ENCODE measurements around the gene MKNK1.

The MKNK1 gene

GRCh38 chr1:46526013-46526690, 77.9 kb downstream of the MKNK1 start:
- DNase-seq (ENCODE audit: low read depth, low spot score), result no peak
- no peak overlapping the region for H3K4me3 ChIP-seq
- H3K9ac ChIP-seq (ENCODE audit: insufficient read length), result no peak overlapping the region
- H3K36me3 ChIP-seq (ENCODE audit: insufficient read depth, low read length), result no peaks in the 10 kb centered on the region
- TF ChIP-seq FOXP2 (optimal IDR thresholded peaks at IDR 0.05; ENCODE audit: control extremely low read depth, extremely low read length, insufficient read depth), result no peak
- no peak for TF ChIP-seq POLR2AphosphoS5 (IDR thresholded peaks at IDR 0.05; ENCODE audit: borderline replicate concordance, low read depth, low read length)
- TF ChIP-seq EZH2 (IDR thresholded peaks at IDR 0.05), result no peak
- H3K27ac ChIP-seq, result no peak overlapping the region
- no peaks in the 10 kb centered on the region for H3K9me3 ChIP-seq (ENCODE audit: low read depth, low read length)

GRCh38 chr1:46525253-46525983, 78.7 kb downstream of the MKNK1 start:
- Histone ChIP-seq H3K27ac (no peak overlapping the region), H3K9ac (ENCODE audit: insufficient read length) (no peak overlapping the region), H3K9me3 (ENCODE audit: low read depth, low read length) (no peaks in the 10 kb centered on the region), H3K4me3 (no peak overlapping the region), H3K36me3 (ENCODE audit: insufficient read depth, low read length) (no peaks in the 10 kb centered on the region)
- no peak for TF ChIP-seq EZH2 (IDR thresholded peaks at IDR 0.05)
- DNase-seq (ENCODE audit: low read depth, low spot score), result no peak

- TF ChIP-seq FOXP2 (optimal IDR thresholded peaks at IDR 0.05; ENCODE audit: control extremely low read depth, extremely low read length, insufficient read depth) (no peak), POLR2AphosphoS5 (IDR thresholded peaks at IDR 0.05; ENCODE audit: borderline replicate concordance, low read depth, low read length) (no peak), EZH2 (IDR thresholded peaks at IDR 0.05) (no peak)
- no peak overlapping the region for H3K27ac ChIP-seq
- DNase-seq (ENCODE audit: low read depth, low spot score), result no peak
- no peak overlapping the region for H3K9ac ChIP-seq (ENCODE audit: insufficient read length)
- H3K36me3 ChIP-seq (ENCODE audit: insufficient read depth, low read length), result no peaks in the 10 kb centered on the region
- H3K4me3 ChIP-seq, result no peak overlapping the region
- H3K9me3 ChIP-seq (ENCODE audit: low read depth, low read length), result no peaks in the 10 kb centered on the region
Measured at GRCh38 chr1:46524843-46525242, 79.2 kb downstream of the MKNK1 start.

GRCh38 chr1:46523496-46524353, 80.3 kb downstream of the MKNK1 start:
- Histone ChIP-seq H3K36me3 (ENCODE audit: insufficient read depth, low read length) (no peaks in the 10 kb centered on the region), H3K4me3 (no peak overlapping the region), H3K9me3 (ENCODE audit: low read depth, low read length) (no peaks in the 10 kb centered on the region), H3K27ac (no peak overlapping the region), H3K9ac (ENCODE audit: insufficient read length) (no peak overlapping the region)
- no peak for TF ChIP-seq POLR2AphosphoS5 (IDR thresholded peaks at IDR 0.05; ENCODE audit: borderline replicate concordance, low read depth, low read length)
- TF ChIP-seq EZH2 (IDR thresholded peaks at IDR 0.05), result no peak
- TF ChIP-seq FOXP2 (optimal IDR thresholded peaks at IDR 0.05; ENCODE audit: control extremely low read depth, extremely low read length, insufficient read depth), result no peak
- DNase-seq (ENCODE audit: low read depth, low spot score), result no peak

- TF ChIP-seq FOXP2 (optimal IDR thresholded peaks at IDR 0.05; ENCODE audit: control extremely low read depth, extremely low read length, insufficient read depth), result no peak
- no peak for TF ChIP-seq POLR2AphosphoS5 (IDR thresholded peaks at IDR 0.05; ENCODE audit: borderline replicate concordance, low read depth, low read length)
- no peak for TF ChIP-seq EZH2 (IDR thresholded peaks at IDR 0.05)
- Histone ChIP-seq H3K36me3 (ENCODE audit: insufficient read depth, low read length) (no peaks in the 10 kb centered on the region), H3K27ac (no peak overlapping the region)
Measured at GRCh38 chr1:46522969-46523320, 81.1 kb downstream of the MKNK1 start.

GRCh38 chr1:46522184-46522968, 81.7 kb downstream of the MKNK1 start:
- no peak overlapping the region for H3K27ac ChIP-seq
- no peaks in the 10 kb centered on the region for H3K36me3 ChIP-seq (ENCODE audit: insufficient read depth, low read length)
- peak; percentile 40 for DNase-seq (ENCODE audit: low read depth, low spot score)
- no peak overlapping the region for H3K4me3 ChIP-seq
- H3K9me3 ChIP-seq (ENCODE audit: low read depth, low read length), result no peaks in the 10 kb centered on the region
- no peak for TF ChIP-seq FOXP2 (optimal IDR thresholded peaks at IDR 0.05; ENCODE audit: control extremely low read depth, extremely low read length, insufficient read depth)
- no peak for TF ChIP-seq POLR2AphosphoS5 (IDR thresholded peaks at IDR 0.05; ENCODE audit: borderline replicate concordance, low read depth, low read length)
- TF ChIP-seq EZH2 (IDR thresholded peaks at IDR 0.05), result no peak
- H3K9ac ChIP-seq (ENCODE audit: insufficient read length), result no peak overlapping the region

More at GRCh38 chr1:46522969-46523320, 81.1 kb downstream of the MKNK1 start:
- Histone ChIP-seq H3K9me3 (ENCODE audit: low read depth, low read length) (no peaks in the 10 kb centered on the region), H3K9ac (ENCODE audit: insufficient read length) (no peak overlapping the region), H3K4me3 (no peak overlapping the region)
- no peak for DNase-seq (ENCODE audit: low read depth, low spot score)

- Histone ChIP-seq H3K36me3 (ENCODE audit: insufficient read depth, low read length) (no peaks in the 10 kb centered on the region), H3K27ac (no peak overlapping the region), H3K4me3 (no peak overlapping the region), H3K9ac (ENCODE audit: insufficient read length) (no peak overlapping the region), H3K9me3 (ENCODE audit: low read depth, low read length) (no peaks in the 10 kb centered on the region)
- TF ChIP-seq EZH2 (IDR thresholded peaks at IDR 0.05), result no peak
- TF ChIP-seq FOXP2 (optimal IDR thresholded peaks at IDR 0.05; ENCODE audit: control extremely low read depth, extremely low read length, insufficient read depth), result no peak
- no peak for TF ChIP-seq POLR2AphosphoS5 (IDR thresholded peaks at IDR 0.05; ENCODE audit: borderline replicate concordance, low read depth, low read length)
- DNase-seq (ENCODE audit: low read depth, low spot score), result no peak
Measured at GRCh38 chr1:46521414-46521813, 82.7 kb downstream of the MKNK1 start.
